GM18502 (cell line): Measurements from ENCODE around the gene SPPL3.

Source experiments
- ATAC-seq: cut with Tn5 transposase; IDR thresholded peaks from one replicate; pipeline ENCODE4 v1.9.1; 2021; ENCODE audit warnings: mild to moderate bottlenecking; ENCODE audit not compliant: unreplicated experiment, poor library complexity

Gene SPPL3

GRCh38 chr12:120879718-120880300, 24.3 kb downstream of the SPPL3 start:
- ATAC-seq = no peak

- no peak for ATAC-seq
Measured at GRCh38 chr12:120879102-120879501, 25.1 kb downstream of the SPPL3 start.

GRCh38 chr12:120874547-120875245, 29.5 kb downstream of the SPPL3 start:
- ATAC-seq = no peak

- ATAC-seq = no peak
Measured at GRCh38 chr12:120873226-120873625, 30.9 kb downstream of the SPPL3 start.

- ATAC-seq = no peak
Measured at GRCh38 chr12:120872487-120872886, 31.7 kb downstream of the SPPL3 start.

- ATAC-seq = no peak
Measured at GRCh38 chr12:120870415-120870814, 33.7 kb downstream of the SPPL3 start.

GRCh38 chr12:120869376-120869775, 34.8 kb downstream of the SPPL3 start:
- no peak for ATAC-seq

- ATAC-seq = no peak
Measured at GRCh38 chr12:120866108-120866507, 38.0 kb downstream of the SPPL3 start.

- ATAC-seq = no peak
Measured at GRCh38 chr12:120865098-120865497, 39.1 kb downstream of the SPPL3 start.

- no peak for ATAC-seq
Measured at GRCh38 chr12:120862664-120863063, 41.5 kb downstream of the SPPL3 start.

GRCh38 chr12:120861074-120861795, 42.9 kb downstream of the SPPL3 start:
- no peak for ATAC-seq

GRCh38 chr12:120858306-120859088, 45.7 kb downstream of the SPPL3 start:
- no peak for ATAC-seq

- no peak for ATAC-seq
Measured at GRCh38 chr12:120856980-120857379, 47.2 kb downstream of the SPPL3 start.

GRCh38 chr12:120855823-120856588, 48.2 kb downstream of the SPPL3 start:
- no peak for ATAC-seq

GRCh38 chr12:120854804-120855203, 49.4 kb downstream of the SPPL3 start:
- no peak for ATAC-seq

- no peak for ATAC-seq
Measured at GRCh38 chr12:120853188-120853587, 51.0 kb downstream of the SPPL3 start.

GRCh38 chr12:120851944-120852343, 52.2 kb downstream of the SPPL3 start:
- no peak for ATAC-seq

GRCh38 chr12:120851444-120851843, 52.7 kb downstream of the SPPL3 start:
- ATAC-seq = peak; percentile 51

GRCh38 chr12:120849765-120850164, 54.4 kb downstream of the SPPL3 start:
- no peak for ATAC-seq

GRCh38 chr12:120847814-120848213, 56.3 kb downstream of the SPPL3 start:
- peak; percentile 55 for ATAC-seq
